KOPT-K1 (cell line): ENCODE data around the gene BANF2.

Experiments
- H3K27ac ChIP-seq: fragments of 200-600 bp; sonication (generic); 2 replicates; pipeline ENCODE4 v1.5.1; 2016; ENCODE audit warnings: antibody characterized with exemption, mild to moderate bottlenecking, low read depth, low read length; ENCODE audit not compliant: poor library complexity, severe bottlenecking
- H3K36me3 ChIP-seq: fragments of 200-600 bp; sonication (generic); 2 replicates; pipeline ENCODE4 v1.5.1; 2017; ENCODE audit warnings: antibody characterized with exemption, mild to moderate bottlenecking, low read length, moderate library complexity; ENCODE audit not compliant: insufficient read depth
- H3K9me3 ChIP-seq: fragments of 200-600 bp; sonication (generic); 2 replicates; pipeline ENCODE4 v1.5.1; 2017; ENCODE audit warnings: antibody characterized with exemption, low read length, mild to moderate bottlenecking; ENCODE audit not compliant: insufficient read depth, poor library complexity, severe bottlenecking

BANF2 gene

GRCh38 chr20:17723301-17723691, 23.5 kb downstream of the BANF2 start:
- Histone ChIP-seq H3K36me3 (no peaks in the 10 kb centered on the region), H3K9me3 (no peaks in the 10 kb centered on the region), H3K27ac (no peak overlapping the region)

- H3K36me3 ChIP-seq: no peaks in the 10 kb centered on the region
- H3K9me3 ChIP-seq: no peaks in the 10 kb centered on the region
- no peak overlapping the region for H3K27ac ChIP-seq
Measured at GRCh38 chr20:17725094-17725835, 25.5 kb downstream of the BANF2 start.

GRCh38 chr20:17726902-17727301, 27.1 kb downstream of the BANF2 start:
- no peaks in the 10 kb centered on the region for H3K36me3 ChIP-seq
- no peaks in the 10 kb centered on the region for H3K9me3 ChIP-seq
- H3K27ac ChIP-seq: no peak overlapping the region

- Histone ChIP-seq H3K9me3 (no peaks in the 10 kb centered on the region), H3K27ac (no peak overlapping the region), H3K36me3 (no peaks in the 10 kb centered on the region)
Measured at GRCh38 chr20:17727351-17727750, 27.6 kb downstream of the BANF2 start.

- Histone ChIP-seq H3K27ac (no peak overlapping the region), H3K36me3 (no peaks in the 10 kb centered on the region), H3K9me3 (no peaks in the 10 kb centered on the region)
Measured at GRCh38 chr20:17728074-17728473, 28.3 kb downstream of the BANF2 start.

- H3K27ac ChIP-seq: no peak overlapping the region
- H3K9me3 ChIP-seq: no peaks in the 10 kb centered on the region
- H3K36me3 ChIP-seq: no peaks in the 10 kb centered on the region
Measured at GRCh38 chr20:17730071-17730470, 30.3 kb downstream of the BANF2 start.

- no peaks in the 10 kb centered on the region for H3K36me3 ChIP-seq
- H3K27ac ChIP-seq: no peak overlapping the region
- peaks cover 3% of the 10 kb centered on the region for H3K9me3 ChIP-seq
Measured at GRCh38 chr20:17731233-17731632, 31.5 kb downstream of the BANF2 start.

GRCh38 chr20:17732907-17733521, 33.2 kb downstream of the BANF2 start:
- no peaks in the 10 kb centered on the region for H3K36me3 ChIP-seq
- H3K9me3 ChIP-seq: peaks cover 9% of the 10 kb centered on the region
- H3K27ac ChIP-seq: no peak overlapping the region

GRCh38 chr20:17733767-17734304, 34.1 kb downstream of the BANF2 start:
- Histone ChIP-seq H3K9me3 (peaks cover 15% of the 10 kb centered on the region), H3K27ac (no peak overlapping the region), H3K36me3 (no peaks in the 10 kb centered on the region)

GRCh38 chr20:17734374-17734773, 34.6 kb downstream of the BANF2 start:
- Histone ChIP-seq H3K27ac (no peak overlapping the region), H3K36me3 (no peaks in the 10 kb centered on the region), H3K9me3 (peaks cover 15% of the 10 kb centered on the region)

- no peaks in the 10 kb centered on the region for H3K36me3 ChIP-seq
- no peak overlapping the region for H3K27ac ChIP-seq
- H3K9me3 ChIP-seq: peaks cover 15% of the 10 kb centered on the region
Measured at GRCh38 chr20:17735206-17735804, 35.5 kb downstream of the BANF2 start.

- Histone ChIP-seq H3K27ac (no peak overlapping the region), H3K36me3 (no peaks in the 10 kb centered on the region), H3K9me3 (peaks cover 15% of the 10 kb centered on the region)
Measured at GRCh38 chr20:17735959-17736621, 36.3 kb downstream of the BANF2 start.

- Histone ChIP-seq H3K27ac (no peak overlapping the region), H3K36me3 (no peaks in the 10 kb centered on the region), H3K9me3 (peaks cover 15% of the 10 kb centered on the region)
Measured at GRCh38 chr20:17738154-17738553, 38.4 kb downstream of the BANF2 start.

- Histone ChIP-seq H3K27ac (no peak overlapping the region), H3K9me3 (peaks cover 12% of the 10 kb centered on the region), H3K36me3 (no peaks in the 10 kb centered on the region)
Measured at GRCh38 chr20:17741220-17741619, 41.5 kb downstream of the BANF2 start.

GRCh38 chr20:17742731-17743130, 43.0 kb downstream of the BANF2 start:
- Histone ChIP-seq H3K36me3 (no peaks in the 10 kb centered on the region), H3K27ac (no peak overlapping the region), H3K9me3 (peaks cover 7% of the 10 kb centered on the region)
